Gastroesophageal sphincter (tissue), 3 donors: Measurements from ENCODE around the gene CAMK1D.

ENCODE experiments used
- POLR2A ChIP-seq, 2 donors: fragments of 450-650 bp; IDR thresholded peaks; one replicate each; pipeline ENCODE4 v1.6.1; 2017; ENCODE audit warnings: antibody characterized with exemption in 2 of 2, mild to moderate bottlenecking in 2 of 2, moderate library complexity in 1 of 2
- POLR2AphosphoS5 ChIP-seq: sonication (generic); formaldehyde crosslinking; IDR thresholded peaks from one replicate; pipeline ENCODE4 v1.6.1; 2017; ENCODE audit warnings: antibody characterized with exemption
- TF ChIP-seq, protein P1 (sequence below), 4 experiments: fragments of 200-600 bp in 2 of 4; fragments of 450-650 bp in 2 of 4; sonication (generic) in 1 of 4; IDR thresholded peaks; one replicate each; pipeline ENCODE4 v1.5.1; 2017 to 2019; ENCODE audit warnings: antibody characterized with exemption in 4 of 4, mild to moderate bottlenecking in 2 of 4, moderate library complexity in 2 of 4

DNA sequence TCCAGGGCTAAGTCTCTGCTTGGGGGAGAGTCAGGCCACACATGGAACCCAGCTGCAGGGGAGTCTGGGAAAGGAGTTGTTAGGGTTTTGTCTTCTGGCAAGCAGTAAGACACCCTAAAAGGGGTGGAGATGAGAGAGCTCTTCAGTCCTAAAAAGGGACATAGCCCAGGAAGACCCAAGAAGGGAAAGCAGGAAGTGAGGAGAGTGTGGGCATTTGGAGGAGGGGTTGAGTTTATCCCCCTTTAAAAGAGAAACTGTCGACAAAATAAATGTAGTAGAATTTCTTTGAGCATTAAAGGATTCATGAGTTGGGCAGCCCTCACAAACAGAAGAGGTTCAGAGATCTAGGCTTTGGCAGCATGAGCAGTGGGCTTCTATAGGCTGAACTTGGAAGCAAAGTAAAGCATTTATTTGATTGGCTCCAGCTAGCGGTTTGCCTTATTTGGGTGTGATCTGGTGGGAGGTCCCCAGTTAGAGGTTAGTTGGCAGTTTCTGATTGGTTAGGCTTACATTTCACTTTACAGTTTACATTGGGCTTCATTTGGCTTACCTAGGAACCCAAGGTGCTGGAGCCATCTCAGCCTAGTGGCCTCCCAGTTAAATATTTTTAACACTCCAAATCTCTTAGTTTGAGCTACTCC lies 246.7 kb downstream of the CAMK1D start:
- TF ChIP-seq POLR2A (IDR thresholded peaks at IDR 0.05) = no peak
- TF ChIP-seq, protein P1, sequence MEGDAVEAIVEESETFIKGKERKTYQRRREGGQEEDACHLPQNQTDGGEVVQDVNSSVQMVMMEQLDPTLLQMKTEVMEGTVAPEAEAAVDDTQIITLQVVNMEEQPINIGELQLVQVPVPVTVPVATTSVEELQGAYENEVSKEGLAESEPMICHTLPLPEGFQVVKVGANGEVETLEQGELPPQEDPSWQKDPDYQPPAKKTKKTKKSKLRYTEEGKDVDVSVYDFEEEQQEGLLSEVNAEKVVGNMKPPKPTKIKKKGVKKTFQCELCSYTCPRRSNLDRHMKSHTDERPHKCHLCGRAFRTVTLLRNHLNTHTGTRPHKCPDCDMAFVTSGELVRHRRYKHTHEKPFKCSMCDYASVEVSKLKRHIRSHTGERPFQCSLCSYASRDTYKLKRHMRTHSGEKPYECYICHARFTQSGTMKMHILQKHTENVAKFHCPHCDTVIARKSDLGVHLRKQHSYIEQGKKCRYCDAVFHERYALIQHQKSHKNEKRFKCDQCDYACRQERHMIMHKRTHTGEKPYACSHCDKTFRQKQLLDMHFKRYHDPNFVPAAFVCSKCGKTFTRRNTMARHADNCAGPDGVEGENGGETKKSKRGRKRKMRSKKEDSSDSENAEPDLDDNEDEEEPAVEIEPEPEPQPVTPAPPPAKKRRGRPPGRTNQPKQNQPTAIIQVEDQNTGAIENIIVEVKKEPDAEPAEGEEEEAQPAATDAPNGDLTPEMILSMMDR (IDR thresholded peaks at IDR 0.05) = no peak
- no peak for TF ChIP-seq POLR2AphosphoS5
